Karpas-422 (cell line): ENCODE data around the gene BASP1. TPM values are rescaled to one million over a fixed set of nuclear protein-coding genes. Genes with fewer than 3 reads are reported as not detected.

ENCODE experiments used
- DNase-seq: peaks from one replicate; pipeline ENCODE4 v3.0.0-alpha.2; 2015
- H2AFZ ChIP-seq: fragments of 200-600 bp; sonication (generic); 2 replicates; pipeline ENCODE4 v1.6.1; 2014; ENCODE audit warnings: antibody characterized with exemption, low read length, mixed read lengths
- H3K27ac ChIP-seq: fragments of 200-600 bp; sonication (generic); 2 replicates; pipeline ENCODE4 v1.5.1; 2014; ENCODE audit warnings: mild to moderate bottlenecking, low read length, moderate library complexity
- H3K27me3 ChIP-seq: fragments of 200-600 bp; sonication (generic); 2 replicates; pipeline ENCODE4 v1.6.1; 2014; ENCODE audit warnings: low read length, mixed read lengths
- H3K36me3 ChIP-seq: fragments of 200-600 bp; sonication (generic); 2 replicates; pipeline ENCODE4 v1.6.1; 2014; ENCODE audit warnings: low read length, mixed read lengths; ENCODE audit not compliant: insufficient read depth
- H3K4me1 ChIP-seq: fragments of 200-600 bp; sonication (generic); 2 replicates; pipeline ENCODE4 v1.6.1; 2014; ENCODE audit warnings: mild to moderate bottlenecking, low read length, mixed read lengths
- H3K4me2 ChIP-seq: fragments of 200-600 bp; sonication (generic); 2 replicates; pipeline ENCODE4 v1.6.1; 2014; ENCODE audit warnings: low read length, low read depth, mild to moderate bottlenecking; ENCODE audit not compliant: poor library complexity, severe bottlenecking
- H3K4me3 ChIP-seq: fragments of 200-600 bp; sonication (generic); 2 replicates; pipeline ENCODE4 v1.5.1; 2014; ENCODE audit warnings: mild to moderate bottlenecking, antibody characterized with exemption, low read length, mixed read lengths
- H3K79me2 ChIP-seq: fragments of 200-600 bp; sonication (generic); 2 replicates; pipeline ENCODE4 v1.6.1; 2014; ENCODE audit warnings: mild to moderate bottlenecking, low read length, mixed read lengths
- H3K9ac ChIP-seq: fragments of 200-600 bp; sonication (generic); 2 replicates; pipeline ENCODE4 v1.6.0; 2014; ENCODE audit warnings: low read length
- H3K9me2 ChIP-seq: fragments of 200-600 bp; sonication (generic), shearing (Covaris generic); replicated peaks from 2 replicates; pipeline ENCODE4 v1.6.0; 2014; ENCODE audit warnings: mild to moderate bottlenecking, low read length, moderate library complexity; ENCODE audit not compliant: insufficient read depth
- H3K9me3 ChIP-seq: fragments of 300-700, 200-600 bp; sonication (generic); 2 replicates; pipeline ENCODE4 v1.6.1; 2014; ENCODE audit warnings: low read length, mixed read lengths
- H4K20me1 ChIP-seq: fragments of 200-600 bp; sonication (generic); 2 replicates; pipeline ENCODE4 v1.6.1; 2014; ENCODE audit warnings: mild to moderate bottlenecking, antibody characterized with exemption, low read length, low read depth; ENCODE audit not compliant: insufficient read depth
- total RNA-seq: library from RNA; depleted of rRNA; stranded (reverse); fragments of >200 nt; shearing (Covaris generic); gene quantifications from 2 replicates; pipeline ENCODE4 v1.2.3, GENCODE V29; 2014; ENCODE audit warnings: low replicate concordance

The BASP1 gene
- total RNA-seq, 1 experiment from 2014 or later, result 25.8 TPM

GRCh38 chr5:17279487-17279886 lies 62.1 kb downstream of the BASP1 start:
- Histone ChIP-seq H3K27me3 (no peaks in the 10 kb centered on the region), H3K4me2 (no peak overlapping the region), H3K9me3 (no peaks in the 10 kb centered on the region), H3K4me1 (peaks cover 62% of the 10 kb centered on the region), H3K36me3 (no peaks in the 10 kb centered on the region), H3K27ac (no peak overlapping the region), H3K4me3 (no peak overlapping the region), H4K20me1 (no peaks in the 10 kb centered on the region), H3K79me2 (no peaks in the 10 kb centered on the region), H3K9ac (no peak overlapping the region), H3K9me2 (no peaks in the 10 kb centered on the region), H2AFZ (no peak overlapping the region)
- no peak for DNase-seq

- Histone ChIP-seq H3K4me1 (peaks cover 57% of the 10 kb centered on the region), H3K9ac (peak overlapping the region; percentile 56), H4K20me1 (no peaks in the 10 kb centered on the region), H3K4me3 (peak overlapping the region; percentile 57), H3K9me3 (no peaks in the 10 kb centered on the region), H3K4me2 (peak overlapping the region; percentile 74), H3K36me3 (no peaks in the 10 kb centered on the region), H3K27me3 (no peaks in the 10 kb centered on the region), H2AFZ (peak overlapping the region; percentile 55), H3K27ac (peak overlapping the region; percentile 89), H3K79me2 (no peaks in the 10 kb centered on the region), H3K9me2 (no peaks in the 10 kb centered on the region)
- peak; percentile 93 for DNase-seq
Observed at GRCh38 chr5:17282283-17283120, 65.1 kb downstream of the BASP1 start.

GRCh38 chr5:17283121-17283415 lies 65.6 kb downstream of the BASP1 start:
- Histone ChIP-seq H3K79me2 (no peaks in the 10 kb centered on the region), H3K4me2 (peak overlapping the region; percentile 74), H3K27ac (no peak overlapping the region; the same call in 1 of the 2 replicates), H3K27me3 (no peaks in the 10 kb centered on the region), H4K20me1 (no peaks in the 10 kb centered on the region), H3K4me3 (no peak overlapping the region), H2AFZ (no peak overlapping the region), H3K4me1 (peaks cover 52% of the 10 kb centered on the region), H3K36me3 (no peaks in the 10 kb centered on the region), H3K9me3 (no peaks in the 10 kb centered on the region), H3K9ac (no peak overlapping the region), H3K9me2 (no peaks in the 10 kb centered on the region)
- no peak for DNase-seq

GRCh38 chr5:17287501-17288155 lies 70.2 kb downstream of the BASP1 start:
- Histone ChIP-seq H3K79me2 (no peaks in the 10 kb centered on the region), H3K27ac (no peak overlapping the region), H3K9me2 (no peaks in the 10 kb centered on the region), H3K36me3 (no peaks in the 10 kb centered on the region), H2AFZ (no peak overlapping the region), H3K27me3 (no peaks in the 10 kb centered on the region), H4K20me1 (no peaks in the 10 kb centered on the region), H3K4me3 (no peak overlapping the region), H3K4me2 (no peak overlapping the region), H3K4me1 (peaks cover 22% of the 10 kb centered on the region), H3K9ac (no peak overlapping the region), H3K9me3 (no peaks in the 10 kb centered on the region)
- no peak for DNase-seq

- no peaks in the 10 kb centered on the region for H3K36me3 ChIP-seq
- H3K27me3 ChIP-seq, result no peaks in the 10 kb centered on the region
- no peaks in the 10 kb centered on the region for H3K79me2 ChIP-seq
- no peak overlapping the region for H3K27ac ChIP-seq
- no peaks in the 10 kb centered on the region for H3K9me2 ChIP-seq
- no peaks in the 10 kb centered on the region for H4K20me1 ChIP-seq
- no peak for DNase-seq
- H3K4me2 ChIP-seq, result no peak overlapping the region
- no peaks in the 10 kb centered on the region for H3K9me3 ChIP-seq
- H3K9ac ChIP-seq, result no peak overlapping the region
- no peak overlapping the region for H3K4me3 ChIP-seq
- no peak overlapping the region for H2AFZ ChIP-seq
- peaks cover 17% of the 10 kb centered on the region for H3K4me1 ChIP-seq
Observed at GRCh38 chr5:17288570-17288969, 71.1 kb downstream of the BASP1 start.

GRCh38 chr5:17289681-17290539 lies 72.5 kb downstream of the BASP1 start:
- Histone ChIP-seq H3K36me3 (no peaks in the 10 kb centered on the region), H3K27ac (no peak overlapping the region), H3K4me3 (no peak overlapping the region), H3K79me2 (no peaks in the 10 kb centered on the region), H4K20me1 (no peaks in the 10 kb centered on the region), H3K9me3 (no peaks in the 10 kb centered on the region), H3K9ac (no peak overlapping the region), H3K27me3 (no peaks in the 10 kb centered on the region), H3K4me2 (no peak overlapping the region), H2AFZ (no peak overlapping the region), H3K9me2 (no peaks in the 10 kb centered on the region), H3K4me1 (peaks cover 13% of the 10 kb centered on the region)
- DNase-seq, result no peak

GRCh38 chr5:17290540-17290974 lies 73.1 kb downstream of the BASP1 start:
- Histone ChIP-seq H3K27ac (no peak overlapping the region), H3K9me3 (no peaks in the 10 kb centered on the region), H3K79me2 (no peaks in the 10 kb centered on the region), H3K9ac (no peak overlapping the region), H4K20me1 (no peaks in the 10 kb centered on the region), H2AFZ (no peak overlapping the region), H3K4me1 (peaks cover 7% of the 10 kb centered on the region), H3K9me2 (no peaks in the 10 kb centered on the region), H3K4me2 (no peak overlapping the region), H3K36me3 (no peaks in the 10 kb centered on the region), H3K4me3 (no peak overlapping the region), H3K27me3 (no peaks in the 10 kb centered on the region)
- DNase-seq, result no peak

GRCh38 chr5:17292434-17293015 lies 75.1 kb downstream of the BASP1 start:
- Histone ChIP-seq H3K27ac (no peak overlapping the region), H3K4me2 (no peak overlapping the region), H3K9me3 (no peaks in the 10 kb centered on the region), H3K79me2 (no peaks in the 10 kb centered on the region), H3K9ac (no peak overlapping the region), H3K9me2 (no peaks in the 10 kb centered on the region), H3K4me1 (peaks cover 7% of the 10 kb centered on the region), H3K4me3 (no peak overlapping the region), H2AFZ (no peak overlapping the region), H3K27me3 (no peaks in the 10 kb centered on the region), H4K20me1 (no peaks in the 10 kb centered on the region), H3K36me3 (no peaks in the 10 kb centered on the region)
- DNase-seq, result peak; percentile 60
